ENCODE measurements around the gene RGS4. TPM values are rescaled to one million over a fixed set of nuclear protein-coding genes. Genes with fewer than 3 reads are reported as not detected.

Gene RGS4
- total RNA-seq, 1 donor from 2014 or later, result 0.43 TPM

- H3F3A ChIP-seq (ENCODE audit: low read depth), result no peaks in the 10 kb centered on the region
- Mint-ChIP-seq H3K36me3 (no peaks in the 10 kb centered on the region), H3K27me3 (ENCODE audit: insufficient read depth, low read depth) (peaks cover 3% of the 10 kb centered on the region), H3K4me1 (peaks cover 3% of the 10 kb centered on the region), H3K27ac (no peak overlapping the region), H3K9me3 (no peaks in the 10 kb centered on the region), H3K4me3 (no peak overlapping the region)
- H3K36me3 ChIP-seq, result no peaks in the 10 kb centered on the region
- no peak overlapping the region for H3K4me3 ChIP-seq
- H3K27ac ChIP-seq, result no peak overlapping the region
- DNase-seq (ENCODE audit: low spot score), result no peak
- no peaks in the 10 kb centered on the region for H3K4me1 ChIP-seq
- H3K9me3 ChIP-seq (ENCODE audit: low read depth), result no peaks in the 10 kb centered on the region
- no peaks in the 10 kb centered on the region for H3K27me3 ChIP-seq
- no peak overlapping the region for H3K4me2 ChIP-seq
- H3K79me2 ChIP-seq (ENCODE audit: low read depth), result no peaks in the 10 kb centered on the region
- H2AFZ ChIP-seq (replicated peaks), result no peak overlapping the region
- H3K9ac ChIP-seq, result no peak overlapping the region
- TF ChIP-seq EZH2 (IDR thresholded peaks at IDR 0.05) (no peak), CTCF (IDR thresholded peaks at IDR 0.05) (no peak), EZH2phosphoT487 (IDR thresholded peaks at IDR 0.05) (no peak)
- no peaks in the 10 kb centered on the region for H4K20me1 ChIP-seq (ENCODE audit: low read depth)
These were observed 30.0 kb upstream of the RGS4 start for GRCh38 chr1:163038928-163039706.

- H3K27me3 Mint-ChIP-seq (ENCODE audit: insufficient read depth, low read depth), result peaks cover 3% of the 10 kb centered on the region
These were observed 29.5 kb upstream of the RGS4 start for GRCh38 chr1:163039707-163040093.

GRCh38 chr1:163046071-163046470 is 23.1 kb upstream of the RGS4 start:
- no peak for TF ChIP-seq EZH2 (IDR thresholded peaks at IDR 0.05)
- no peak for TF ChIP-seq EZH2phosphoT487 (IDR thresholded peaks at IDR 0.05)
- TF ChIP-seq CTCF (IDR thresholded peaks at IDR 0.05), result no peak
- Mint-ChIP-seq H3K27ac (no peak overlapping the region), H3K9me3 (no peaks in the 10 kb centered on the region), H3K36me3 (no peaks in the 10 kb centered on the region), H3K27me3 (ENCODE audit: insufficient read depth, low read depth) (no peaks in the 10 kb centered on the region), H3K4me1 (no peaks in the 10 kb centered on the region), H3K4me3 (no peak overlapping the region)
- H3K36me3 ChIP-seq, result no peaks in the 10 kb centered on the region
- no peak overlapping the region for H3K27ac ChIP-seq
- no peak overlapping the region for H2AFZ ChIP-seq (replicated peaks)
- no peaks in the 10 kb centered on the region for H4K20me1 ChIP-seq (ENCODE audit: low read depth)
- no peaks in the 10 kb centered on the region for H3K79me2 ChIP-seq (ENCODE audit: low read depth)
- no peak overlapping the region for H3K4me2 ChIP-seq
- no peaks in the 10 kb centered on the region for H3K4me1 ChIP-seq
- no peaks in the 10 kb centered on the region for H3K27me3 ChIP-seq
- no peaks in the 10 kb centered on the region for H3K9me3 ChIP-seq (ENCODE audit: low read depth)
- H3K4me3 ChIP-seq, result no peak overlapping the region
- no peaks in the 10 kb centered on the region for H3F3A ChIP-seq (ENCODE audit: low read depth)
- DNase-seq (ENCODE audit: low spot score), result no peak
- no peak overlapping the region for H3K9ac ChIP-seq

More at GRCh38 chr1:163039707-163040093, 29.5 kb upstream of the RGS4 start:
- no peaks in the 10 kb centered on the region for H3K9me3 ChIP-seq (ENCODE audit: low read depth)
- H3K4me1 ChIP-seq, result no peaks in the 10 kb centered on the region
- H3K9ac ChIP-seq, result no peak overlapping the region
- H3K4me3 Mint-ChIP-seq, result no peak overlapping the region
- peaks cover 3% of the 10 kb centered on the region for H3K4me1 Mint-ChIP-seq
- no peak overlapping the region for H3K4me2 ChIP-seq
- H3K36me3 Mint-ChIP-seq, result no peaks in the 10 kb centered on the region
- H3K27ac Mint-ChIP-seq, result no peak overlapping the region
- no peaks in the 10 kb centered on the region for H4K20me1 ChIP-seq (ENCODE audit: low read depth)
- no peaks in the 10 kb centered on the region for H3K9me3 Mint-ChIP-seq
- H3F3A ChIP-seq (ENCODE audit: low read depth), result no peaks in the 10 kb centered on the region
- no peak for TF ChIP-seq EZH2phosphoT487 (IDR thresholded peaks at IDR 0.05)
- no peak for TF ChIP-seq EZH2 (IDR thresholded peaks at IDR 0.05)
- no peak for TF ChIP-seq CTCF (IDR thresholded peaks at IDR 0.05)
- no peak overlapping the region for H3K4me3 ChIP-seq
- H3K27ac ChIP-seq, result no peak overlapping the region
- no peaks in the 10 kb centered on the region for H3K27me3 ChIP-seq
- no peaks in the 10 kb centered on the region for H3K36me3 ChIP-seq
- no peak for DNase-seq (ENCODE audit: low spot score)
- no peak overlapping the region for H2AFZ ChIP-seq (replicated peaks)
- no peaks in the 10 kb centered on the region for H3K79me2 ChIP-seq (ENCODE audit: low read depth)

Data from neural progenitor cell (in vitro differentiated cells).